ENCODE data around the gene C17orf58. TPM values are rescaled to one million over a fixed set of nuclear protein-coding genes. Genes with fewer than 3 reads are reported as not detected.

C17orf58 gene
- total and polyA plus RNA-seq, 9 of the 15 experiments (the other 6 are each of a cell fraction or from before 2014, with no cell fraction given) = 8.6 to 37.4 (median 27.6) TPM

GRCh38 chr17:67994817-67995569 is 1.3 kb downstream of the C17orf58 start (continued):
- no peak for TF ChIP-seq SMARCB1 (IDR thresholded peaks at IDR 0.05; ENCODE audit: insufficient read length, low read depth)
- TF ChIP-seq ZC3H8 (IDR thresholded peaks at IDR 0.05) = no peak
- no peak for TF ChIP-seq JUND (IDR thresholded peaks at IDR 0.05; ENCODE audit: borderline replicate concordance, low read depth, low read length)
- TF ChIP-seq JUND (tag; IDR thresholded peaks at IDR 0.05; ENCODE audit: borderline replicate concordance, low read depth, low read length) = 0 out of 3 replicates have a peak, but pooled peaks have one; percentile 10
- TF ChIP-seq SRSF9 (IDR thresholded peaks at IDR 0.05; ENCODE audit: borderline replicate concordance, low read depth, low read length) = no peak
- no peak for TF ChIP-seq TGIF2 (CRISPR knock-in tag; IDR thresholded peaks at IDR 0.05)
- no peak for TF ChIP-seq MGA (IDR thresholded peaks at IDR 0.05)
- no peak for TF ChIP-seq RBM14 (IDR thresholded peaks at IDR 0.05; ENCODE audit: borderline replicate concordance, insufficient read depth, low read depth, low read length)
- no peak for TF ChIP-seq HDGF (IDR thresholded peaks at IDR 0.05)
